Retinal pigment epithelial cell (primary cell): ENCODE data around the gene KAT7.

Source experiments
- DNase-seq: peaks from one replicate; pipeline ENCODE4 v3.0.0-alpha.2; 2010; ENCODE audit warnings: low read depth
- H3K4me3 ChIP-seq: 2 replicates; pipeline ENCODE4 v1.5.1; 2011; ENCODE audit warnings: mild to moderate bottlenecking, low read length, control low read depth, moderate library complexity
- CTCF ChIP-seq: conservative IDR thresholded peaks from 2 replicates; pipeline ENCODE4 v1.5.1; 2011; ENCODE audit warnings: low read depth, low read length, control low read depth, inconsistent platforms

The KAT7 gene

GRCh38 chr17:49762151-49762941 is 26.1 kb upstream of the KAT7 start:
- TF ChIP-seq CTCF, result no peak
- DNase-seq, result no peak
- H3K4me3 ChIP-seq, result peak overlapping the region; percentile 82

- DNase-seq, result peak; percentile 99
- TF ChIP-seq CTCF, result no peak
- H3K4me3 ChIP-seq, result peak within 1 kb of the TSS; percentile 82
These were observed 24.5 kb upstream of the KAT7 start, which contains the start of gene FAM117A for GRCh38 chr17:49763735-49764558. FAM117A (minus strand) TSS chr17:49764131; CDS start chr17:49764087, 44 bp downstream.

DNA sequence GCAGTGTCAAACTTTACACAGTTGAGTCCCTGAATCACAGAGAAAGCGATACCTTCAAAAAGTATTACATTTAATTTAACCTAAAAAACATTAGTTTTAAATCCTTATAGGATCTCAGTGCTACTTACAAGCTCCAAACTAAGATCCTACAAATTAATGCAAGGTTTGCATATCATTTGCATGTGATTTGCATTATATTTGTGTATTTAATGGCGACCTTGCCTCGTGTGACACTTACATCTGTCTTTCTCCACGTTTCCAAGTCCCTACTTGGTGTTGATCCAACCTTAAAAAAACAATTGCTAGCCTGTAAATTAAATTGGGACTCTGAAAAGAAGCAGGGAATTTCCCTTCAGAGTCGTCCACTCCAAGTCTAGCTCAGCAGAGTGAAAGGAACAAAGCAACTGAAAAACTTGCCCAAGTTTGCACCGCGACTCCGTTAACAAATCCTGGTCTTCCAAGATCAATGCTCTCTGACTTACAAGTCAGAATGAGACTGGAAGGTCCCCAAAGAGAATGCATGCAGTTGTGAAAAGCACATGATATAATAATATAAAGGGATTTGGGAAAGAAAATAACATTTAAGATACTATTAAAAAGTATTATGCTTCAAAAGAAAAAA is 23.8 kb upstream of the KAT7 start:
- no peak for DNase-seq
- H3K4me3 ChIP-seq, result peak overlapping the region; percentile 27
- TF ChIP-seq CTCF, result no peak

GRCh38 chr17:49766918-49767530 is 21.5 kb upstream of the KAT7 start:
- no peak for DNase-seq
- no peak overlapping the region for H3K4me3 ChIP-seq
- TF ChIP-seq CTCF, result no peak

- TF ChIP-seq CTCF, result no peak
- DNase-seq, result no peak
- no peak overlapping the region for H3K4me3 ChIP-seq
These were observed 12.8 kb upstream of the KAT7 start for GRCh38 chr17:49775546-49776260.

GRCh38 chr17:49776551-49777300 is 11.8 kb upstream of the KAT7 start:
- no peak overlapping the region for H3K4me3 ChIP-seq
- no peak for DNase-seq
- no peak for TF ChIP-seq CTCF
